IMR-90 (cell line): ENCODE data around the gene OR9Q2. TPM values are rescaled to one million over a fixed set of nuclear protein-coding genes. Genes with fewer than 3 reads are reported as not detected.
"Not testable (repeated sequence)": the region's sequence is repeated elsewhere in the genome, so short reads cannot be mapped to it uniquely, and the experiment has no call there.

Source experiments
- ATAC-seq: fragments of 200-7000 bp; cut with Tn5 transposase; 2 replicates; pipeline ENCODE4 v1.9.1; 2020; ENCODE audit warnings: low read depth, mild to moderate bottlenecking, moderate library complexity
- BruUV-seq: library from RNA; stranded (reverse); fragments of 400-500 nt; replicated peaks from 2 replicates; lab custom pipeline; 2021; lab: Mats Ljungman, UMichigan
- CTCF ChIA-PET: fragments of 300-600 bp; formaldehyde crosslinking; extraction: SDS; loops from one replicate; lab custom pipeline; 2021; ENCODE audit warnings: antibody characterized with exemption; lab: Yijun Ruan, JAX
- POLR2A ChIA-PET: fragments of 300-600 bp; sonication (Branson Sonifier 250); formaldehyde crosslinking; loops from one replicate; lab custom pipeline; 2022; ENCODE audit warnings: antibody characterized with exemption; ENCODE audit not compliant: unreplicated experiment; lab: Charles Lee
- DNase-seq: peaks from one replicate; pipeline ENCODE4 v3.0.0; 2013
- H2AFZ ChIP-seq: replicated peaks from 2 replicates; pipeline ENCODE3; 2013; ENCODE audit warnings: low read length, mild to moderate bottlenecking; ENCODE audit not compliant: poor library complexity
- H2AK5ac ChIP-seq: 2 replicates; pipeline ENCODE4 v1.6.1; 2013; ENCODE audit warnings: low read depth, low read length, inconsistent platforms
- H2AK9ac ChIP-seq: replicated peaks from 2 replicates; pipeline ENCODE3; 2013; ENCODE audit warnings: mild to moderate bottlenecking, low read depth, low read length, moderate library complexity; ENCODE audit not compliant: poor library complexity
- H2BK120ac ChIP-seq: 2 replicates; pipeline ENCODE4 v1.6.1; 2013; ENCODE audit warnings: low read depth, low read length, inconsistent platforms
- H2BK15ac ChIP-seq: 3 replicates; pipeline ENCODE4 v1.6.1; 2013; ENCODE audit warnings: low read depth, low read length, inconsistent platforms
- H2BK20ac ChIP-seq: 2 replicates; pipeline ENCODE4 v1.6.1; 2013; ENCODE audit warnings: low read depth, mild to moderate bottlenecking, inconsistent platforms, low read length, moderate library complexity
- H2BK5ac ChIP-seq: 2 replicates; pipeline ENCODE4 v1.6.1; 2013; ENCODE audit warnings: mild to moderate bottlenecking, low read depth, low read length, inconsistent platforms; ENCODE audit not compliant: poor library complexity, severe bottlenecking
- H3K14ac ChIP-seq: replicated peaks from 2 replicates; pipeline ENCODE4 v1.6.1; 2013; ENCODE audit warnings: low read depth, low read length, inconsistent platforms
- H3K18ac ChIP-seq: 2 replicates; pipeline ENCODE4 v1.6.1; 2013; ENCODE audit warnings: low read depth, low read length, control low read depth
- H3K23ac ChIP-seq: 2 replicates; pipeline ENCODE4 v1.6.1; 2013; ENCODE audit warnings: low read depth, low read length, inconsistent platforms
- H3K27ac ChIP-seq: 2 replicates; pipeline ENCODE4 v1.5.1; 2013; ENCODE audit warnings: mild to moderate bottlenecking, control low read depth, low read length; ENCODE audit not compliant: insufficient read depth
- H3K27me3 ChIP-seq: 2 replicates; pipeline ENCODE4 v1.6.1; 2013; ENCODE audit warnings: low read length; ENCODE audit not compliant: control insufficient read depth, insufficient read depth
- H3K36me3 ChIP-seq: 2 replicates; pipeline ENCODE4 v1.6.1; 2013; ENCODE audit warnings: low read length, mixed read lengths; ENCODE audit not compliant: control insufficient read depth, insufficient read depth
- H3K4ac ChIP-seq: 2 replicates; pipeline ENCODE4 v1.6.1; 2013; ENCODE audit warnings: low read depth, low read length, inconsistent platforms
- H3K4me1 ChIP-seq: 2 replicates; pipeline ENCODE4 v1.6.1; 2013; ENCODE audit warnings: low read length, mixed read lengths; ENCODE audit not compliant: control insufficient read depth, insufficient read depth
- H3K4me2 ChIP-seq: 2 replicates; pipeline ENCODE4 v1.6.1; 2013; ENCODE audit warnings: low read depth, mild to moderate bottlenecking, control low read depth, low read length, moderate library complexity
- H3K4me3 ChIP-seq: 2 replicates; pipeline ENCODE4 v1.5.1; 2013; ENCODE audit warnings: low read depth, mild to moderate bottlenecking, control low read depth, low read length, moderate library complexity; ENCODE audit not compliant: insufficient read depth
- H3K56ac ChIP-seq: 2 replicates; pipeline ENCODE4 v1.6.1; 2013; ENCODE audit warnings: low read length, inconsistent platforms; ENCODE audit not compliant: insufficient read depth; ENCODE audit errors: extremely low read depth
- H3K79me1 ChIP-seq, 2 experiments: 2 replicates each; pipeline ENCODE4 v1.6.1; 2013; ENCODE audit warnings: low read length in 2 of 2, inconsistent platforms in 1 of 2, low read depth in 1 of 2
- H3K9ac ChIP-seq: 2 replicates; pipeline ENCODE4 v1.6.1; 2013; ENCODE audit warnings: low read depth, low read length, control low read depth
- H3K9me1 ChIP-seq: 2 replicates; pipeline ENCODE4 v1.6.1; 2013; ENCODE audit warnings: low read length, inconsistent platforms; ENCODE audit not compliant: insufficient read depth
- H3K9me3 ChIP-seq: 2 replicates; pipeline ENCODE4 v1.6.1; 2013; ENCODE audit warnings: low read length; ENCODE audit not compliant: control insufficient read depth, insufficient read depth
- H4K20me1 ChIP-seq: 2 replicates; pipeline ENCODE4 v1.6.1; 2013; ENCODE audit warnings: low read length, inconsistent platforms; ENCODE audit not compliant: insufficient read depth
- H4K5ac ChIP-seq: 2 replicates; pipeline ENCODE4 v1.6.1; 2013; ENCODE audit warnings: mild to moderate bottlenecking, low read depth, low read length, control low read depth
- H4K8ac ChIP-seq, 2 experiments: 2 replicates each; pipeline ENCODE4 v1.6.1; 2013; ENCODE audit warnings: low read depth in 2 of 2, low read length in 2 of 2, control low read depth in 1 of 2, inconsistent platforms in 1 of 2
- H4K91ac ChIP-seq: 2 replicates; pipeline ENCODE4 v1.6.1; 2013; ENCODE audit warnings: low read depth, low read length, inconsistent platforms; ENCODE audit not compliant: insufficient read depth
- WGBS, 2 experiments: methylation state at CpG; one replicate each; pipeline versions ENCODE4 v1.1.5 to v1.1.7; 2013; ENCODE audit warnings: missing lambda C conversion rate in 2 of 2; ENCODE audit not compliant: insufficient read length in 1 of 2; ENCODE audit errors: extremely low coverage in 2 of 2; 5-methylcytosine and 5-hydroxymethylcytosine counted together
- dilution Hi-C: fragments of 300-500 bp; cut with HindIII; formaldehyde crosslinking; loops from one replicate; pipeline ENCODE4 v1.14.3; 2018; ENCODE audit warnings: low sequenced_read_pairs; ENCODE audit not compliant: unreplicated experiment
- in situ Hi-C: fragments of 300-500 bp; cut with MboI; formaldehyde crosslinking; loops from 3 replicates; pipeline ENCODE4 v1.14.3; 2019; ENCODE audit warnings: low sequenced_read_pairs, inconsistent platforms, mixed read lengths
- intact Hi-C: fragments of 100-400 bp; cut with micrococcal nuclease; formaldehyde crosslinking; loops from 2 replicates; pipeline ENCODE4 v1.10.0; 2022
- polyA plus RNA-seq, 3 experiments: library from polyadenylated mRNA; depleted of rRNA; stranded (reverse); fragments of >200 nt; gene quantifications; 2 replicates each; pipeline ENCODE4 v1.2.3, GENCODE V29; 2012; ENCODE audit warnings: low replicate concordance in 1 of 3
- total RNA-seq: library from RNA; depleted of rRNA; stranded (reverse); fragments of >200 nt; gene quantifications from 2 replicates; pipeline ENCODE4 v1.2.3, GENCODE V29; 2012

OR9Q2 gene
- total and polyA plus RNA-seq, 2 of the 4 experiments (the other 2 are of a cell fraction): not detected

DNA sequence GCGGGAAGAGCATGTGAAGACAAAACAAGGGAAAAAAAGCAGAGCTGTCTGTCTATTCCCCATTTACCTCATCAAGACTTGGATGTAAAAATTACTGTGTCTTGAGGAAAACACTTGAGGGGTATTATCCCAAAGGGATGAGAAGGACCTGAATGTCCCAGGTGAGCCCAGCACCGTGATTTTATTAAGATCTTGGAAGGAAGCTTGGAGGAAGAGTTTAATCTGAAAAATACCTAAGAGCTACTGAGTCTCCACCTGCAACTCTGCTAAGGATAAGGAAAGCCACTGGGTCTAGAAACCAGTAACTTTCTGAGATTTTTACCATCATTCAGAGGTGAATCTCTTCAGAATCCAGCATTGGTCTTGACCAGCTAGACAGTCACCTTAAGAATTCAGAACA is 23.6 kb downstream of the OR9Q2 start, which contains the start of gene OR1S1:
OR1S1 (plus strand) TSS at position 301 of the 400 bp plus-strand sequence.
- DNase-seq, H4K8ac ChIP-seq, H4K91ac ChIP-seq, H3K18ac ChIP-seq, dilution Hi-C loops, H4K20me1 ChIP-seq, H3K9me1 ChIP-seq, H4K5ac ChIP-seq, H2BK20ac ChIP-seq, ATAC-seq, H3K56ac ChIP-seq, intact Hi-C loops, H3K9me3 ChIP-seq, H3K14ac ChIP-seq, in situ Hi-C loops, H2BK15ac ChIP-seq, H2BK120ac ChIP-seq, H3K4ac ChIP-seq, H2AK5ac ChIP-seq, H3K23ac ChIP-seq, H3K4me1 ChIP-seq, H2BK5ac ChIP-seq, H3K27me3 ChIP-seq, H3K4me3 ChIP-seq, H2AFZ ChIP-seq, CTCF ChIA-PET, POLR2A ChIA-PET, H2AK9ac ChIP-seq, H3K4me2 ChIP-seq, H3K79me1 ChIP-seq, H3K9ac ChIP-seq, BruUV-seq, H3K36me3 ChIP-seq, H3K27ac ChIP-seq: not testable (repeated sequence)
- no CpG with 5 or more reads among the region's 2 CpGs for WGBS, 2 experiments
